GM21825 (cell line): ENCODE results near the gene LRSAM1.

ENCODE experiments used
- ATAC-seq: cut with Tn5 transposase; IDR thresholded peaks from one replicate; pipeline ENCODE4 v1.9.1; 2021; ENCODE audit warnings: mild to moderate bottlenecking, moderate library complexity; ENCODE audit not compliant: unreplicated experiment

The LRSAM1 gene

DNA sequence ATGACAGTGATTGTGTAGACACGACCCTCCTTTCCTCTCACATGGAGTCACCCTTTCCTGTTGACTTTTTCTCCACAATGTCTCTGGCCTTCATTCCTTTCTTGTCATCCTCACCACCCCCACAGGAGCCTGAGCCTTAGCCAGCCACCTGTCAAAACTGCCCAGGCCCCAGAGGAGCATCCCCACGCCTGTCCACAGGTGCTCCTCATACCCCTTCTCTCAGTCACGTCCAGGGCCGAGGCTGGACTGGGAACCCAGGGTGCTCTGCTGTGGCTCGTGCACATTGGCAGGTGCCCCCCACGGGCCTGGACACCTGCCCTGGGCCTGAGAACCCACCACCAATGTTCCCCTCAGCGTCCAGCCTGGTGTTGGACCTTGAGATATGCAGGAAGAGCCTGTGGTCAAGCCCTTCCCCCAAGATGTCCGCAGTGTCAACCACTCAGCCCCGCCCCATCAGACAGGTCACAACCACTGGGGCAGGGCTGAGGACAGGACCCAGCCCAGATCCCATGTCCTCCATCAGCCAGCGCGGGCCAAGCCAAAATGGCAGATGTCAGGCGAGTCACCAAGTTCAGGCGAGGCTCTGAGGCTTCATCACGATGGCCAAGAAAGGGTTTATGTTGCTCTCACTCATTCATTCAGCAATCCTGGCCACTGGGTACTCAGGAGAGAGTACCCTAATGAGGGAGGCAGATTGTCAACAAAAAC lies 95.0 kb downstream of the LRSAM1 start:
- ATAC-seq: no peak

DNA sequence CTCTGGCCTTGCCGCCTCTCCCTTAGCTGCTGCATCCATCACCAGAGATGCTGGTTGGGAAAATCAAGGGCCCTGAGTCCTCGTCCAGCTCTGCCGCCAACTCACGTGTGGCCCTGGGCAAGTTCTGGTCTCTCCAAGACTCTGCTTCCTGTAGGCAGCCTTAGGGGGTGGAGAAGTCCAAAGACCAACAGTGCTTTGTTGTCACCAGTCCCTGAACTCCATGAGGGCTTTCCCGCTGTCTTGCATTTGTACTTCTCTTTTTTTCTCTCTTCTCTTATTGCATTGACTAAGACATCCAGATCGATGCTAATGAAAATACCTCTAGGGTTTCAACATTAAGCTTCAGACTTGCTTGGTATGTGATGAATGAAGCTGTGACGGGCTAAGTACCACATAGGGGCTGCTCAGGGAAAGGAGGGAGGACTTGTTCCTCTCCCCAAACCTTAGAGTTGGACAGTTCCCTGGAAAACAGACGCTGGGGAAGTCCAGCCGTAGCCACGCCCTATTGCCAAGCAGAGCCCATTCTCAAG lies 97.1 kb downstream of the LRSAM1 start:
- no peak for ATAC-seq

DNA sequence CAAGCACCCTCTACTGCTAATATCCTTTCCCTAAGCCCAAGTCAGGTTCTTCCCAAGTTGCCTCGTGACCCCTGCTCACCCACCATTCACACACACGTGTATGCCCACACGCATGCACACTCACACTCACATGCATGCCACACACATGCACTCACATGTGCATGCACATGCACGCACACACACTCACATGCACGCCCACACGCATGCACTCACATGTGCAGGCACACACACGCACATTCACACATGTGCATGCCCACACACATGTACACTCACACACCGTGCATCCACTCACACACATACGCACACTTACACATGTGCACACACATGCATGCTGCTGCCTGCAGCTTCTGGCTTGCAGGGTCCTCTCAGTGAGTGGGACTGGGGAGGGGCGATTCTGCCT lies 97.9 kb downstream of the LRSAM1 start:
- no peak for ATAC-seq

DNA sequence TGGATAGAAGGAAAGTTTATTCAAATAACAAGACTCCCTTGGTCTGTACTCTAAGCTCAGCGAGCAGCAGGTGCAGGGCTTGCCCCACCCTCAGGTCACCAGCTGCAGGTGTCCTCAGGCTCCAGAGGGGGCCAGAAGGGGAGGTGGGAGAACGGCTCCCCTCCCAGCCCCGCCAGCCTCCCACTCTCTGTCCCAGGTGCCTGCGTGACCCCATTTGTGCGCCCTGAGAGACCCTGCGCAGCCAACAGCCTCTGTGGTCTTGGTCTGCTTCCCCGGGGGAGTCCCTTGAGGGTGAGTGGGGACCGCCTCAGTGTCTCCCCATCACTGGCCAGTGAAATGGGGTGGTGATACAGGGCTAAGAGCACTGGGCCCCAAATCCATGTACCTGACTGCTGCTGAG lies 98.4 kb downstream of the LRSAM1 start:
- no peak for ATAC-seq

DNA sequence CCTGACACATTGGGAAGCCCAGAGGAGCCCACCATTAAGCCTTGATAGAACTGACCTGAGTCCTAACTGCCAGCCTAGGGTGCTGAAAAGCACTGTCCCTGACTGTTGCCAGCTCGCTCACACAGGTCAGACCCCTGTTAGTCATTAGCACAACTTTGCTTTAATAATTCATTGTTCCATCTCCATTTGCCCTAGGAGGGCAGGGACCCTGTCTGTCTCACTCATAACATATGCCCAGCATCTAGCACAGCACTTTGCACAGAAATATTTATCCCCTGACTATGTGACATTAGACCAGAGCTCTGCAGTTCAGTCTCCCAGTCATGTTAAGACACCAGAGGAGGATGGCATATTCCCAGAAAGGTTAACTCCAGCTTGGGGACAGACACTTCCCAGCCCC lies 99.0 kb downstream of the LRSAM1 start:
- ATAC-seq: no peak

DNA sequence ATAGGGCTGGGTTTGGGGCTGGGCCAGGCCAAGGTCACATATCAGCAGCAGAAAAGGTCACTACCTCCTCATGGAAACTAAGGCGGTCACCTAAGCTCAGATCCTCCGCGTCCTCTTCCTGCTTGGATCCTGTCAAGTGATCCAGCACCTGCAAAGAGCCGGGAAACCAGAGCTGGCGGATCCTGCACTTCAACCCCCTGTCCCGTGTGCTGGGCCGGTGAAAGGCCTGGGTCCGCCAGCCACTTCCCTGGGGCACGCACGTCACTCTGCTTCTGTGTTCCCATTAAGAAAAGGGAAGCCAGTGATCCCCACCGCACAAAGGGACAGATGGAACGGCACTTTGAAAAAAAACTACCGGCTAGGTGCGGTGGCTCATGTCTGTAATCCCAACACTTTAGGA lies 99.4 kb downstream of the LRSAM1 start:
- no peak for ATAC-seq
